HCT116 (cell line): Measurements from ENCODE around the gene ADORA1. TPM values are rescaled to one million over a fixed set of nuclear protein-coding genes. Genes with fewer than 3 reads are reported as not detected.

Experiments used
- ATAC-seq: fragments of 200-7000 bp; cut with Tn5 transposase; 2 replicates; pipeline ENCODE4 v1.9.1; 2020; ENCODE audit warnings: mild to moderate bottlenecking, moderate library complexity
- BruUV-seq: library from RNA; stranded (reverse); fragments of 400-500 nt; replicated peaks from 2 replicates; lab custom pipeline; 2021; lab: Mats Ljungman, UMichigan
- CTCF ChIA-PET: fragments of 300-600 bp; sonication (Branson Sonifier 250); formaldehyde crosslinking; loops from one replicate; lab custom pipeline; 2021; ENCODE audit warnings: antibody characterized with exemption; lab: Charles Lee
- POLR2A ChIA-PET: fragments of 300-600, 350-600 bp; sonication (Branson Sonifier 250); formaldehyde crosslinking; loops from one replicate; lab custom pipeline; 2021; ENCODE audit warnings: antibody characterized with exemption; lab: Charles Lee
- RAD21 ChIA-PET, 2 experiments: fragments of 300-600 bp; sonication (Branson Sonifier 250); formaldehyde crosslinking; loops; one replicate each; lab custom pipeline; 2023; ENCODE audit warnings: low total read pairs in 2 of 2; ENCODE audit not compliant: uncharacterized antibody in 2 of 2, unreplicated experiment in 2 of 2, low non-redundant PET in 1 of 2; lab: Charles Lee
- DNase-seq: peaks from one replicate; pipeline ENCODE4 v3.0.0-alpha.2; 2010; ENCODE audit warnings: low read depth, low spot score
- H2AFZ ChIP-seq: fragments of 200-600 bp; shearing (Covaris generic), sonication (generic); 2 replicates; pipeline ENCODE4 v1.6.1; 2017; ENCODE audit warnings: low read depth, mixed run types, mixed read lengths, antibody characterized with exemption, low read length; ENCODE audit not compliant: poor library complexity, severe bottlenecking
- H3K27ac ChIP-seq: 2 replicates; pipeline ENCODE4 v1.5.1; 2012; ENCODE audit warnings: low read depth, low read length
- H3K27me3 ChIP-seq: fragments of 200-600 bp; sonication (generic); 2 replicates; pipeline ENCODE4 v1.6.1; 2016; ENCODE audit warnings: mixed run types, low read length, mixed read lengths; ENCODE audit not compliant: insufficient read depth
- H3K36me3 ChIP-seq, 2 experiments: fragments of 200-500 bp in 1 of 2; fragments of 200-600 bp in 1 of 2; sonication (Bioruptor generic) in 1 of 2; sonication (generic) in 1 of 2; 2 replicates each; pipeline versions ENCODE4 v1.5.1 to v1.6.1; 2014 to 2016; ENCODE audit warnings: low read length in 2 of 2, inconsistent platforms in 1 of 2, mixed read lengths in 1 of 2, mixed run types in 1 of 2; ENCODE audit not compliant: insufficient read depth in 2 of 2, control insufficient read depth in 1 of 2
- H3K4me1 ChIP-seq, 2 experiments: fragments of 200-600 bp in 1 of 2; sonication (generic) in 1 of 2; 2 replicates each; pipeline versions ENCODE4 v1.5.1 to v1.6.1; 2012 to 2017; ENCODE audit warnings: low read length in 2 of 2, inconsistent platforms in 1 of 2, mild to moderate bottlenecking in 1 of 2, mixed read lengths in 1 of 2, mixed run types in 1 of 2, moderate library complexity in 1 of 2; ENCODE audit not compliant: insufficient read depth in 2 of 2, control insufficient read depth in 1 of 2
- H3K4me2 ChIP-seq: fragments of 200-600 bp; sonication (generic); 2 replicates; pipeline ENCODE4 v1.6.1; 2017; ENCODE audit warnings: mixed run types, low read length, mixed read lengths
- H3K4me3 ChIP-seq, 2 experiments: fragments of 200-600 bp in 1 of 2; sonication (generic) in 1 of 2; replicated peaks in 1 of 2; 2 replicates each; pipeline ENCODE4 v1.5.1; 2011 to 2016; ENCODE audit warnings: low read length in 2 of 2, control low read depth in 1 of 2, low read depth in 1 of 2, mild to moderate bottlenecking in 1 of 2, mixed read lengths in 1 of 2, mixed run types in 1 of 2
- H3K79me2 ChIP-seq: fragments of 200-600 bp; sonication (generic); 2 replicates; pipeline ENCODE4 v1.6.1; 2017; ENCODE audit warnings: mild to moderate bottlenecking, mixed run types, low read length, moderate library complexity, mixed read lengths; ENCODE audit not compliant: insufficient read depth
- H3K9ac ChIP-seq: fragments of 200-600 bp; sonication (generic); 2 replicates; pipeline ENCODE4 v1.6.1; 2016; ENCODE audit warnings: low read length, mixed read lengths
- H3K9me2 ChIP-seq: fragments of 200-600 bp; sonication (generic), shearing (Covaris generic); 2 replicates; pipeline ENCODE4 v1.6.1; 2017; ENCODE audit warnings: mixed run types, mild to moderate bottlenecking, moderate library complexity; ENCODE audit not compliant: insufficient read depth
- H3K9me3 ChIP-seq, 2 experiments: fragments of 200-500 bp in 1 of 2; fragments of 200-600 bp in 1 of 2; sonication (Bioruptor generic) in 1 of 2; sonication (generic) in 1 of 2; 2 replicates each; pipeline ENCODE4 v1.6.1; 2014 to 2017; ENCODE audit warnings: low read length in 2 of 2, mixed read lengths in 2 of 2, inconsistent platforms in 1 of 2, low read depth in 1 of 2, mild to moderate bottlenecking in 1 of 2, mixed run types in 1 of 2, moderate library complexity in 1 of 2; ENCODE audit not compliant: control insufficient read depth in 1 of 2, insufficient read depth in 1 of 2
- H4K20me1 ChIP-seq: fragments of 200-600 bp; sonication (generic), shearing (Covaris generic); 2 replicates; pipeline ENCODE4 v1.6.1; 2017; ENCODE audit warnings: mixed run types, mild to moderate bottlenecking, moderate library complexity; ENCODE audit not compliant: insufficient read depth
- EZH2 ChIP-seq: fragments of 200-600 bp; sonication (generic); IDR thresholded peaks from 2 replicates; pipeline ENCODE4 v1.6.1; 2017; ENCODE audit warnings: antibody characterized with exemption, mixed run types
- FOSL1 ChIP-seq: IDR thresholded peaks from 2 replicates; pipeline ENCODE4 v1.6.1; 2012; ENCODE audit warnings: low read depth
- REST ChIP-seq: IDR thresholded peaks from 2 replicates; pipeline ENCODE4 v1.6.1; 2012; ENCODE audit warnings: low read depth
- TCF7L2 ChIP-seq: IDR thresholded peaks from 2 replicates; pipeline ENCODE4 v1.7.0; 2011; ENCODE audit warnings: borderline replicate concordance, inconsistent platforms; ENCODE audit not compliant: insufficient read depth, insufficient read length; ENCODE audit errors: extremely low read depth
- intact Hi-C: fragments of 100-400 bp; cut with micrococcal nuclease; formaldehyde crosslinking; loops from 2 replicates; pipeline ENCODE4 v1.10.0; 2022
- total RNA-seq: library from RNA; stranded (reverse); gene quantifications from one replicate; pipeline ENCODE4 v1.2.1, GENCODE V29; 2021; ENCODE audit not compliant: unreplicated experiment

Gene ADORA1
- total RNA-seq, 1 experiment from 2014 or later: 2.8 TPM

- TF ChIP-seq REST (no peak), EZH2 (no peak), FOSL1 (no peak)
- TF ChIP-seq, all 23 proteins: peak for 0
Observed at GRCh38 chr1:203161175-203161574, 33.6 kb downstream of the ADORA1 start (continued).

GRCh38 chr1:203161703-203162102 is 34.2 kb downstream of the ADORA1 start:
- RAD21 ChIA-PET: no interaction called here

More at GRCh38 chr1:203161703-203162102, 34.2 kb downstream of the ADORA1 start:
- no peaks in the 10 kb centered on the region for H3K36me3 ChIP-seq
- H4K20me1 ChIP-seq: no peaks in the 10 kb centered on the region
- H3K9ac ChIP-seq: no peak overlapping the region
- POLR2A ChIA-PET: no interaction called here
- H3K27ac ChIP-seq: no peak overlapping the region
- no TSS peak for BruUV-seq
- DNase-seq (no peak), ATAC-seq (no peak)
- H3K9me2 ChIP-seq: no peaks in the 10 kb centered on the region
- CTCF ChIA-PET: interaction anchor here (3.0 kb wide), 1 partner anchor 11 kb away, joined by 17 read pairs; no protein-coding TSS in a partner anchor
- H3K9me3 ChIP-seq: no peaks in the 10 kb centered on the region
- H3K4me2 ChIP-seq: no peak overlapping the region
- H3K27me3 ChIP-seq: no peaks in the 10 kb centered on the region
- no peak for TF ChIP-seq TCF7L2
- no peaks in the 10 kb centered on the region for H3K79me2 ChIP-seq
- intact Hi-C loops: no loop called here
- H2AFZ ChIP-seq: no peak overlapping the region
- no peak overlapping the region for H3K4me3 ChIP-seq
- peaks cover 3 to 13% of the 10 kb centered on the region in 2 experiments; a peak in 3 of 4 replicates for H3K4me1 ChIP-seq
